Natural killer cell (primary cell): ENCODE data around the gene SNPH. TPM values are rescaled to one million over a fixed set of nuclear protein-coding genes. Genes with fewer than 3 reads are reported as not detected.

Source experiments
- ATAC-seq, 3 donors: fragments of 150-1000 bp in 2 of 3; fragments of 200-7000 bp in 1 of 3; cut with Tn5 transposase; 1 replicate in 1 of 3; 2 replicates in 2 of 3; pipeline ENCODE4 v1.10.0; 2021; ENCODE audit warnings: mild to moderate bottlenecking in 2 of 3, moderate library complexity in 2 of 3
- DNase-seq, 2 donors: peaks; one replicate each; pipeline versions ENCODE4 v3.0.0 to v3.0.0-alpha.2; 2013 to 2021; ENCODE audit warnings: mixed read lengths in 1 of 2
- H3K27ac ChIP-seq: one replicate; pipeline ENCODE4 v1.5.1; 2013; ENCODE audit warnings: mild to moderate bottlenecking, low read length
- H3K27me3 ChIP-seq: one replicate; pipeline ENCODE4 v1.6.1; 2013; ENCODE audit warnings: low read length; ENCODE audit not compliant: control insufficient read depth, insufficient read depth
- H3K36me3 ChIP-seq: one replicate; pipeline ENCODE4 v1.6.1; 2013; ENCODE audit warnings: low read length; ENCODE audit not compliant: control insufficient read depth, insufficient read depth
- H3K4me1 ChIP-seq: one replicate; pipeline ENCODE4 v1.6.1; 2013; ENCODE audit warnings: low read length; ENCODE audit not compliant: control insufficient read depth, insufficient read depth
- H3K4me3 ChIP-seq: one replicate; pipeline ENCODE4 v1.5.1; 2013; ENCODE audit warnings: low read length
- H3K9me3 ChIP-seq: one replicate; pipeline ENCODE4 v1.6.1; 2013; ENCODE audit warnings: low read length; ENCODE audit not compliant: control insufficient read depth, insufficient read depth
- H3K27ac Mint-ChIP-seq, 2 donors: one replicate each; pipeline ENCODE4 v1.8.0; 2022; ENCODE audit warnings: mild to moderate bottlenecking in 2 of 2, mixed read lengths in 2 of 2, moderate library complexity in 1 of 2
- H3K27me3 Mint-ChIP-seq, 2 donors: one replicate each; pipeline ENCODE4 v1.8.0; 2022; ENCODE audit warnings: low read depth in 2 of 2, mixed read lengths in 2 of 2
- H3K36me3 Mint-ChIP-seq: one replicate; pipeline ENCODE4 v1.8.0; 2022; ENCODE audit warnings: mixed read lengths
- H3K4me1 Mint-ChIP-seq, 2 donors: one replicate each; pipeline ENCODE4 v1.8.0; 2022; ENCODE audit warnings: mixed read lengths in 2 of 2
- H3K4me3 Mint-ChIP-seq: one replicate; pipeline ENCODE4 v1.8.0; 2022; ENCODE audit warnings: mild to moderate bottlenecking, moderate library complexity, mixed read lengths
- H3K9me3 Mint-ChIP-seq, 2 donors: one replicate each; pipeline ENCODE4 v1.8.0; 2022; ENCODE audit warnings: mixed read lengths in 2 of 2
- WGBS: methylation state at CpG from one replicate; pipeline ENCODE4 v1.1.7; 2013; ENCODE audit warnings: missing lambda C conversion rate; ENCODE audit not compliant: insufficient coverage; 5-methylcytosine and 5-hydroxymethylcytosine counted together
- intact Hi-C: fragments of 100-400 bp; cut with micrococcal nuclease; formaldehyde crosslinking; loops from one replicate; pipeline ENCODE4 v1.14.2; 2022
- total RNA-seq, 4 donors: library from RNA; stranded (reverse); fragments of 120-200 nt in 1 of 4; gene quantifications; one replicate each; pipeline versions ENCODE4 v1.2.3 to v1.2.4, GENCODE V29; 2013 to 2022
- TF ChIP-seq, protein P1 (sequence below): fragments of 200-600 bp; IDR thresholded peaks from one replicate; pipeline ENCODE4 v1.8.0; 2022; ENCODE audit warnings: antibody characterized with exemption

SNPH gene
- total RNA-seq, 3 donors from 2014 or later (not counting 1 experiment from before 2014, with no cell fraction given), result 3.1 to 5.9 (median 5.8) TPM

DNA sequence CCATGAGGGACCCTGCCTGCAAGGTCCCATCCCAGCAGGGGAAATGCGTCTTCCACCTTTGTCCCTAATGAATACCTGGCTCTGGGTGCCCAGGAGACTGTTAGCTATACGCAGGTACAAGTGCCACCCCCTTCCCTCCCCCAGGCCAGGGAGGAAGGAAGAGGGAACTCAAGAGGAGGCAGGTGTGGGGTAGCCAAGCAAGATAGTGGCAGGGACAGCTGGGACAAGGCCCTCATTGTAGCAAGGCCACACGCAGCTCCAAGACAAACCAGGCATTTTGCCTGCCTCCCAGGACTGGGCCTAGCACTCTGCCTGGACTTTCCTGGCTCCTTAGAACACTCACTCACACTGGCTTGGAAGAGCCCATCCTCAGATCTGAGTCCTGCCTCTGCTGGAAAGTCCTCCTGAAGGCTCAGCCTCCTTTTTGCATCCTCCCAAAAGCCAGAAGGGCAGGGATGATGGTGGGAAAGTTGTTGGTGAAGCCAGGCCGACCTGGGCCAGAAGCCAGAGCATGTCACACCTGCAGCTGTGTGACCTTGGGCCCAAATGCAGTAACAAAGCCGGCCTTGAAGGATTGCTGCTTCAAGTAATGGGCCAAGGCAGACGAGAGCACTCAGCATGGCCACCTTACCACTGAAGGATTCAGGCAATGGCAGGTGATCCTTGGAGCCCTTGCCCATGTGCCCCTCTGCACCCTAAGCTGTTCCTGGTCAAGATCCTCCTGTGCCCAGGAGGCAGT lies 27.7 kb downstream of the SNPH start:
- H3K27ac ChIP-seq, result no peak overlapping the region
- no peaks in the 10 kb centered on the region for H3K4me1 ChIP-seq
- no peak overlapping the region for H3K27ac Mint-ChIP-seq
- H3K4me3 Mint-ChIP-seq, result no peak overlapping the region
- H3K4me1 Mint-ChIP-seq, result no peaks in the 10 kb centered on the region
- H3K9me3 ChIP-seq, result no peaks in the 10 kb centered on the region
- H3K36me3 Mint-ChIP-seq, result no peaks in the 10 kb centered on the region
- H3K4me3 ChIP-seq, result no peak overlapping the region
- ATAC-seq (no peak), DNase-seq (no peak)
- no peaks in the 10 kb centered on the region for H3K27me3 ChIP-seq
- H3K36me3 ChIP-seq, result no peaks in the 10 kb centered on the region
- 89% methylated on average over 5 of the region's 6 CpGs for WGBS
- intact Hi-C loops, result no loop called here
- H3K27me3 Mint-ChIP-seq, result no peaks in the 10 kb centered on the region
- no peaks in the 10 kb centered on the region for H3K9me3 Mint-ChIP-seq
- TF ChIP-seq, protein P1, sequence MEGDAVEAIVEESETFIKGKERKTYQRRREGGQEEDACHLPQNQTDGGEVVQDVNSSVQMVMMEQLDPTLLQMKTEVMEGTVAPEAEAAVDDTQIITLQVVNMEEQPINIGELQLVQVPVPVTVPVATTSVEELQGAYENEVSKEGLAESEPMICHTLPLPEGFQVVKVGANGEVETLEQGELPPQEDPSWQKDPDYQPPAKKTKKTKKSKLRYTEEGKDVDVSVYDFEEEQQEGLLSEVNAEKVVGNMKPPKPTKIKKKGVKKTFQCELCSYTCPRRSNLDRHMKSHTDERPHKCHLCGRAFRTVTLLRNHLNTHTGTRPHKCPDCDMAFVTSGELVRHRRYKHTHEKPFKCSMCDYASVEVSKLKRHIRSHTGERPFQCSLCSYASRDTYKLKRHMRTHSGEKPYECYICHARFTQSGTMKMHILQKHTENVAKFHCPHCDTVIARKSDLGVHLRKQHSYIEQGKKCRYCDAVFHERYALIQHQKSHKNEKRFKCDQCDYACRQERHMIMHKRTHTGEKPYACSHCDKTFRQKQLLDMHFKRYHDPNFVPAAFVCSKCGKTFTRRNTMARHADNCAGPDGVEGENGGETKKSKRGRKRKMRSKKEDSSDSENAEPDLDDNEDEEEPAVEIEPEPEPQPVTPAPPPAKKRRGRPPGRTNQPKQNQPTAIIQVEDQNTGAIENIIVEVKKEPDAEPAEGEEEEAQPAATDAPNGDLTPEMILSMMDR, result no peak

DNA sequence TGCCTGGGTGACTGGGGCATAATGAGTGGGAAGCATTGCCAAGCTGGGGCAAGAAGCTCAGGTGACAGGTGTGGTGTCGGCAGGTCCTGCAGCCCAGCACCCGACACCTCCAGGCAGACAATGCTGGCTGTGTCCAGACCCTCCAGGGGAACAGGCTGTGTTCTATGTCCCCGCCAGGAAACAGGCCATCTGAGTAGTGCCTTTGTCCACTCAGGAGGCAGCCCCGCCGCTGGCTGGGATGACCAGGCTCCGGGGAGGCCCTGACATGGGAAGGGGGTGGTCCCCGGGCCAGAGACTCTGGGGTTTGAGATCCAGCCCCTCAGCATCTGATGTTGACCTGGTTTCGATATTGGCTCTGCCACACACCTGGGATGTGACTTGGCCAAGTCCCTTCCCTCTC lies 28.4 kb downstream of the SNPH start:
- no peaks in the 10 kb centered on the region for H3K27me3 ChIP-seq
- H3K4me1 Mint-ChIP-seq, result no peaks in the 10 kb centered on the region
- no peak overlapping the region for H3K27ac ChIP-seq
- H3K36me3 ChIP-seq, result no peaks in the 10 kb centered on the region
- TF ChIP-seq, protein P1, result no peak
- H3K27me3 Mint-ChIP-seq, result no peaks in the 10 kb centered on the region
- no peak overlapping the region for H3K4me3 Mint-ChIP-seq
- DNase-seq (no peak), ATAC-seq (no peak)
- no peaks in the 10 kb centered on the region for H3K4me1 ChIP-seq
- H3K9me3 Mint-ChIP-seq, result no peaks in the 10 kb centered on the region
- H3K9me3 ChIP-seq, result no peaks in the 10 kb centered on the region
- H3K27ac Mint-ChIP-seq, result no peak overlapping the region
- 94% methylated on average over 8 of the region's 8 CpGs for WGBS
- intact Hi-C loops, result no loop called here
- H3K36me3 Mint-ChIP-seq, result no peaks in the 10 kb centered on the region
- H3K4me3 ChIP-seq, result no peak overlapping the region

DNA sequence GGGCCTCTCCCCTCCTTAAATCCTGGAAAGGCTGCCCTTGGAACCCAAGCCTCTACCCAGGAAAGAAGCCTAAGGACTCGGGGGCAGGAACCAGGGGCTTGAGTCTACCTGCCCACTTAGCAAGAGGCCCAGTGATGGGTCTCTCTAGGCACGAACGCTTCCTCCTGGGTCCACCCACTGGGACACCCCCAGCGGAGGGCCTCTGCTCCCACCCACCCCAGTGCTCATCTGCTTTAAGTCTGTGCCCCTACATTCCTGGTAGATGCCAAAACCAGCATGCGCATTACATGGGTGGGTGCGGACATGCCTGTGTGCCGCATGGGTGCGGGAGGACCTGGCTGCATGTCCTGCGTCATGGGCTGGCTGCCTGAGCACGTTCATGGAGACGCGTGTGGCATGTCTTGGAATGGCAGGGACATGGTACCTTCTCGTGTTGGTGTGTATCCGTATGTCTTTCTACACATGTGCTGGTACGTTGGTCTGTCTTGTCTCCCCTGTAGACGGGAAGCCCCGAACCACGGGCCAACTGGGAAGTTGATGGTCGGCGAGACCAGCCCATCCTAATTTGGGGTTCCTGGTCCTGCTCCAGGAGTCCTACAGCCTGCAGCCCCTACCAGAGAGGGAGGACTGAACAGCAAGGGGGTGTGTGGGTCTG lies 29.3 kb downstream of the SNPH start:
- Mint-ChIP-seq H3K4me1 (no peaks in the 10 kb centered on the region), H3K9me3 (no peaks in the 10 kb centered on the region), H3K4me3 (no peak overlapping the region), H3K27ac (no peak overlapping the region), H3K27me3 (no peaks in the 10 kb centered on the region), H3K36me3 (no peaks in the 10 kb centered on the region)
- H3K27ac ChIP-seq, result no peak overlapping the region
- no peaks in the 10 kb centered on the region for H3K27me3 ChIP-seq
- H3K4me1 ChIP-seq, result peaks cover 3% of the 10 kb centered on the region
- intact Hi-C loops, result no loop called here
- ATAC-seq, result no peak
- H3K9me3 ChIP-seq, result no peaks in the 10 kb centered on the region
- no peak for DNase-seq
- WGBS, result 92% methylated on average over 20 of the region's 20 CpGs
- TF ChIP-seq, protein P1, result no peak
- H3K36me3 ChIP-seq, result no peaks in the 10 kb centered on the region
- H3K4me3 ChIP-seq, result no peak overlapping the region
